Neural crest cell (in vitro differentiated cells): Measurements from ENCODE around the gene MOB1B. TPM values are rescaled to one million over a fixed set of nuclear protein-coding genes. Genes with fewer than 3 reads are reported as not detected.
"Not testable (repeated sequence)": the region's sequence is repeated elsewhere in the genome, so short reads cannot be mapped to it uniquely, and the experiment has no call there.

Experiments used
- DNase-seq: peaks from one replicate; pipeline ENCODE4 v3.0.0; 2021; ENCODE audit warnings: low read depth, mixed read lengths, low spot score
- H3K27ac Mint-ChIP-seq: one replicate; pipeline ENCODE4 v1.8.0; 2021; ENCODE audit warnings: mild to moderate bottlenecking, mixed read lengths; ENCODE audit not compliant: unreplicated experiment
- H3K27me3 Mint-ChIP-seq: 2 replicates; pipeline ENCODE4 v1.8.0; 2021; ENCODE audit warnings: low read depth, mild to moderate bottlenecking, mixed read lengths
- H3K36me3 Mint-ChIP-seq: 2 replicates; pipeline ENCODE4 v1.8.0; 2021; ENCODE audit warnings: low read depth, mild to moderate bottlenecking, mixed read lengths
- H3K4me1 Mint-ChIP-seq: 2 replicates; pipeline ENCODE4 v1.8.0; 2021; ENCODE audit warnings: mixed read lengths
- H3K4me3 Mint-ChIP-seq: one replicate; pipeline ENCODE4 v1.8.0; 2021; ENCODE audit warnings: mild to moderate bottlenecking, mixed read lengths
- H3K9me3 Mint-ChIP-seq: 2 replicates; pipeline ENCODE4 v1.8.0; 2021; ENCODE audit warnings: mixed read lengths
- total RNA-seq: library from RNA; stranded (reverse); gene quantifications from 2 replicates; pipeline ENCODE4 v1.2.1, GENCODE V29; 2021
- TF ChIP-seq, protein P1 (sequence below): fragments of 200-600 bp; sonication (generic); conservative IDR thresholded peaks from 2 replicates; pipeline ENCODE4 v1.5.0; 2021; ENCODE audit warnings: antibody characterized with exemption, mild to moderate bottlenecking

MOB1B gene
- total RNA-seq, 1 donor from 2014 or later = 37.2 TPM

DNA sequence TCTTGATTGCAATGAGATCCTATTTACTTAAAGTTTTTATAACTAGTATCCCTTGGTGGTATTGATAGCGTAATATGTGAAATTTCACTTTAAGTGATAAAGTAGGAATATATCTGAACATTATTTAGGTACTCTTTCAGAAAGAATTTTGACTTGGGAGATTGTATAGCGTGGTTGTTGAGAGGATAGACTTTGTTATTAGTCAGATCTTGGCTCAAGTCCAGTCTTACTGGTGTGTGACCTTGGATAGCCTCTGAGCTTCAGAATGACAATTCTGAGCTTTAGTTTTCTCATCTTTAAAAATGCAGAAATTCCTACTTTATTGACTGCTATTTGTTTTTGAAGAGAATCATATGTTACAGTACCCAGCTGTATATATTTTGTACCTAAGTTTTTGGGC lies 123.9 kb downstream of the MOB1B start:
- H3K27me3 Mint-ChIP-seq = no peaks in the 10 kb centered on the region
- H3K36me3 Mint-ChIP-seq = peaks cover 18% of the 10 kb centered on the region
- H3K4me1 Mint-ChIP-seq = no peaks in the 10 kb centered on the region

DNA sequence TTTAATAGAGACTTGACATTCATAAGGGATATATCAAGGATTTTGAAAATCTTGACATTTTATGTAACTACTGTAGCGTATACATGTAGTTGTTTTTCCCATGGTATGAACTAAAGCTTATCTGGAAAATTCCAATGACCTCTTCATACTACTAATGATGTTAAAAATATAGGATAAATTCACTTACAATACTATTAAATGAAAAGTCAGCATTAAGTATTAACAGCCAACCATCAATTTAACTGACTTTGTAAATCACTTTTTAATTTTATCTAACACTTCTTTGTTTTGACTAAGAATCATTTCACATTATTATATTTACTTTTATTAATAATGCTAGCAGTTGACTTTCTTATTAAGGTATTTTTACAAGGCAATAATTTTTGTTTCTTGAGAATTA lies 125.4 kb downstream of the MOB1B start:
- Mint-ChIP-seq H3K9me3 (no peaks in the 10 kb centered on the region), H3K4me3 (no peak overlapping the region), H3K4me1 (no peaks in the 10 kb centered on the region), H3K27ac (no peak overlapping the region), H3K36me3 (peaks cover 21% of the 10 kb centered on the region), H3K27me3 (no peaks in the 10 kb centered on the region)
- TF ChIP-seq, protein P1, sequence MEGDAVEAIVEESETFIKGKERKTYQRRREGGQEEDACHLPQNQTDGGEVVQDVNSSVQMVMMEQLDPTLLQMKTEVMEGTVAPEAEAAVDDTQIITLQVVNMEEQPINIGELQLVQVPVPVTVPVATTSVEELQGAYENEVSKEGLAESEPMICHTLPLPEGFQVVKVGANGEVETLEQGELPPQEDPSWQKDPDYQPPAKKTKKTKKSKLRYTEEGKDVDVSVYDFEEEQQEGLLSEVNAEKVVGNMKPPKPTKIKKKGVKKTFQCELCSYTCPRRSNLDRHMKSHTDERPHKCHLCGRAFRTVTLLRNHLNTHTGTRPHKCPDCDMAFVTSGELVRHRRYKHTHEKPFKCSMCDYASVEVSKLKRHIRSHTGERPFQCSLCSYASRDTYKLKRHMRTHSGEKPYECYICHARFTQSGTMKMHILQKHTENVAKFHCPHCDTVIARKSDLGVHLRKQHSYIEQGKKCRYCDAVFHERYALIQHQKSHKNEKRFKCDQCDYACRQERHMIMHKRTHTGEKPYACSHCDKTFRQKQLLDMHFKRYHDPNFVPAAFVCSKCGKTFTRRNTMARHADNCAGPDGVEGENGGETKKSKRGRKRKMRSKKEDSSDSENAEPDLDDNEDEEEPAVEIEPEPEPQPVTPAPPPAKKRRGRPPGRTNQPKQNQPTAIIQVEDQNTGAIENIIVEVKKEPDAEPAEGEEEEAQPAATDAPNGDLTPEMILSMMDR = no peak
- DNase-seq = no peak

More for the DNA sequence above, 123.9 kb downstream of the MOB1B start:
- Mint-ChIP-seq H3K4me3 (no peak overlapping the region), H3K27ac (no peak overlapping the region), H3K9me3 (no peaks in the 10 kb centered on the region)
- no peak for DNase-seq
- TF ChIP-seq, protein P1 = no peak

DNA sequence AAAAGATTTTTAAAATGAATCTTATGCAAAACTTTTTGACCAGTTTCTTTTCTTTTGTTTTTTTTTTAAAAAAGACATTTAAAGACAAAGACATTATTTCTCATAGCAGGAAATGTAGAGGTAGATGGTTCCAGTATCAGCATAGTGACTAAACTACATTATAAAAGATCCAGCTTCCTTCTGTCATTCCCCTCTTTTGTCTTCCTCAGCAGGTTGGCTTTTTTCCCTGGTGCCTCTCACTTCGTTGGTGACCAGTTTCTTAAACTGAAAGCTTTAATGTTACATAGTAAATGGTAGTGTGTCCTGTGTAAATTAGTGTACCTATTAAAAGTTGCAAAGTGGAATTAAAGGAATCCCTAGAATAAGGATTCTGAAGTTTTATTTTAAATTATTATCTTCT lies 127.3 kb downstream of the MOB1B start:
- peak overlapping the region; percentile 67 for H3K27ac Mint-ChIP-seq
- no peaks in the 10 kb centered on the region for H3K27me3 Mint-ChIP-seq
- no peak for DNase-seq
- H3K4me1 Mint-ChIP-seq = no peaks in the 10 kb centered on the region
- H3K36me3 Mint-ChIP-seq = peaks cover 16% of the 10 kb centered on the region
- no peak overlapping the region for H3K4me3 Mint-ChIP-seq
- TF ChIP-seq, protein P1 = no peak
- H3K9me3 Mint-ChIP-seq = no peaks in the 10 kb centered on the region

DNA sequence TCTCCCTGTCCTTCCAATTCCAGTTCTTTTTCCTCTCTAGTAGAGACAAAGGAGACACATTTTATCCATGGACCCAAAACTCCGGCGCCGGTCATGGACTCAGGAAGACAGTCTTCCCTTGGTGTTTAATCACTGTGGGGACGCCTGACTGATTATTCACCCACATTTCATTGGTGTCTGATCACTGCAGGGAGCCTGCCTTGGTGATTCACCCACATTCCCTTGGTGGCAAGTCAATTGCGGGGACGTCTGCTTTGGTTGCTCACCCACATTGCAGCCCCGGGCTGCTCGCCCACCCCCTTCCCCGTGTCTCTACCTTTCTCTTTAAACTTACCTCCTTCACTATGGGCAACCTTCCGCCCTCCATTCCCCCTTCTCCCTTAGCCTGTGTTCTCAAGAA lies 129.9 kb downstream of the MOB1B start:
- peaks cover 16% of the 10 kb centered on the region for H3K36me3 Mint-ChIP-seq
- H3K27ac Mint-ChIP-seq, H3K9me3 Mint-ChIP-seq, H3K4me3 Mint-ChIP-seq, H3K27me3 Mint-ChIP-seq, DNase-seq, H3K4me1 Mint-ChIP-seq: not testable (repeated sequence)

Other genes starting within 250 kb of the MOB1B start
- gene JCHAIN, start 235.9 kb upstream of the MOB1B start, total RNA-seq = not detected in 2 replicates
- 29.5 and 30.1 TPM in 2 replicates for gene UTP3, start 213.8 kb upstream of the MOB1B start, total RNA-seq
- 87.7 and 98.8 TPM in 2 replicates for gene RUFY3, start 180.4 kb upstream of the MOB1B start, total RNA-seq
- gene GRSF1, start 62.5 kb upstream of the MOB1B start, total RNA-seq = 77.3 and 80.0 TPM in 2 replicates
- 19.8 and 21.0 TPM in 2 replicates for gene DCK, start 91.3 kb downstream of the MOB1B start, total RNA-seq